GM21786 (cell line): ENCODE measurements around the gene CCDC71.

ENCODE experiments used
- ATAC-seq: cut with Tn5 transposase; IDR thresholded peaks from one replicate; pipeline ENCODE4 v1.9.1; 2021; ENCODE audit not compliant: unreplicated experiment

CCDC71 gene

GRCh38 chr3:49171119-49171774, 5.1 kb upstream of the CCDC71 start, which contains the start of gene KLHDC8B:
Gene KLHDC8B, plus strand, starts transcription at chr3:49171598. Its CDS starts 1,172 bp downstream, at chr3:49172770.
- ATAC-seq = peak; percentile 43

- no peak for ATAC-seq
Measured at GRCh38 chr3:49170744-49171118, 4.6 kb upstream of the CCDC71 start.

- no peak for ATAC-seq
Measured at GRCh38 chr3:49166752-49167556, 823 bp upstream of the CCDC71 start.

- ATAC-seq = no peak
Measured at GRCh38 chr3:49164983-49165720, 979 bp downstream of the CCDC71 start.

GRCh38 chr3:49163609-49164008, 2.5 kb downstream of the CCDC71 start:
- no peak for ATAC-seq

GRCh38 chr3:49162751-49163419, 3.2 kb downstream of the CCDC71 start:
- no peak for ATAC-seq

- no peak for ATAC-seq
Measured at GRCh38 chr3:49161808-49162530, 4.2 kb downstream of the CCDC71 start.

- no peak for ATAC-seq
Measured at GRCh38 chr3:49161197-49161596, 4.9 kb downstream of the CCDC71 start.

- ATAC-seq = no peak
Measured at GRCh38 chr3:49158792-49159191, 7.3 kb downstream of the CCDC71 start.

GRCh38 chr3:49158103-49158709, 7.9 kb downstream of the CCDC71 start:
- no peak for ATAC-seq

- ATAC-seq = no peak
Measured at GRCh38 chr3:49157289-49157688, 8.8 kb downstream of the CCDC71 start.

GRCh38 chr3:49153349-49153912, 12.7 kb downstream of the CCDC71 start:
- ATAC-seq = no peak

GRCh38 chr3:49151610-49152009, 14.5 kb downstream of the CCDC71 start:
- ATAC-seq = no peak

GRCh38 chr3:49148159-49148558, 18.0 kb downstream of the CCDC71 start:
- ATAC-seq = no peak

GRCh38 chr3:49140080-49140479, 26.1 kb downstream of the CCDC71 start:
- ATAC-seq = no peak

GRCh38 chr3:49135499-49135898, 30.6 kb downstream of the CCDC71 start:
- no peak for ATAC-seq

GRCh38 chr3:49134471-49135265, 31.5 kb downstream of the CCDC71 start:
- ATAC-seq = no peak

GRCh38 chr3:49133226-49133951, 32.7 kb downstream of the CCDC71 start:
- no peak for ATAC-seq
